ENCODE data around the gene ENDOV. TPM values are rescaled to one million over a fixed set of nuclear protein-coding genes. Genes with fewer than 3 reads are reported as not detected.
A peak's percentile ranks its signal among the peaks of the same experiment; 100 is the strongest.

ENDOV gene
- polyA plus RNA-seq, 2 of the 4 experiments (the other 2 are of a cell fraction), result 33.2 to 42.6 TPM

GRCh38 chr17:80465327-80465974, 50.5 kb downstream of the ENDOV start (continued):
- TF ChIP-seq KDM1A (IDR thresholded peaks at IDR 0.05; ENCODE audit: low read depth), result no peak
- no peak for TF ChIP-seq FOSB (CRISPR knock-in tag; IDR thresholded peaks at IDR 0.05)
- no peak for TF ChIP-seq ZSCAN20 (CRISPR knock-in tag; IDR thresholded peaks at IDR 0.05)
- no peak for TF ChIP-seq ZFP36 (IDR thresholded peaks at IDR 0.05; ENCODE audit: borderline replicate concordance, partially characterized antibody)
- TF ChIP-seq ATOH8 (CRISPR knock-in tag; IDR thresholded peaks at IDR 0.05; ENCODE audit: low read depth), result no peak
- no peak for TF ChIP-seq ZNF302 (CRISPR knock-in tag; IDR thresholded peaks at IDR 0.05)
- TF ChIP-seq EP300 (IDR thresholded peaks at IDR 0.05), result no peak
- TF ChIP-seq SMC3 (IDR thresholded peaks at IDR 0.05), result no peak

DNA sequence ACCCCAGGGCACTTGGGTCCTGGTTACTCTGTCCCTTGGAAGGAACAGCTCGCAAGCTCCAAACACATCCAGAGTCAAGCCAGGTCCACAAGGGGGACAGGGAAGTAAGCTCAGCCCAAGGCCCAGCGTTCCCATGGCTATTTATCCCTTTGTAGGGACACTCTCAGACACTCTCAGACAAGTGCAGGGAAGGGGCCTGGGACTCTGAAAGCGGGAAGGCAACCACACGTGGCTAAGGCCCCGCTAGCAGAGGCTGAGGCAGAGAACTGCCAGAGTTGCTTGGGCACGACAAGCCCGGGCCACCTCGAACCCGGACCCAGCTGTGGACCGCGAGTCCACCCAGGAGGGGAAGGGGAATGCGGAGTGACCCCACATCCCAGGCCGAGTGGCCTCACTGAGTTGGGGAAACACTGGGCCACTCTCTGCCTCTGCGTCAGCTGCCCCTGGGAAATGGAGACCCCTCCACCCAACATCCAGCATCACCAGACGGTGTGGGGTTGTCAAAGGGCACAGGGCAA, 51.3 kb downstream of the ENDOV start:
- Histone ChIP-seq H3K27ac (no peak overlapping the region), H3K9me3 (no peaks in the 10 kb centered on the region), H3K4me1 (no peaks in the 10 kb centered on the region), H3K4me2 (no peak overlapping the region), H3K4me3 (no peak overlapping the region)
- POLR2A ChIA-PET, result interaction anchor here (5.3 kb wide), 1 partner anchor 12 kb away, joined by 35 read pairs; no protein-coding TSS in a partner anchor
- CTCF ChIA-PET, result interaction anchor here (1.6 to 3.2 kb wide), 4 partner anchors 11 to 110 kb away, joined by 5 to 17 read pairs (median 8); no protein-coding TSS in a partner anchor
- ATAC-seq (no peak; a peak in 1 of 6 replicates), DNase-seq (ENCODE audit: low read depth in 1 of 2, low spot score in 1 of 2) (no peak), FAIRE-seq (no peak)
- 60% methylated on average over 15 of the region's 15 CpGs for WGBS (ENCODE audit: missing lambda C conversion rate)
- no peak for TF ChIP-seq HDAC2 (IDR thresholded peaks at IDR 0.05)
- TF ChIP-seq REST (IDR thresholded peaks at IDR 0.05), result no peak
- TF ChIP-seq ESRRA (IDR thresholded peaks at IDR 0.05; ENCODE audit: borderline replicate concordance, low read length), result no peak

DNA sequence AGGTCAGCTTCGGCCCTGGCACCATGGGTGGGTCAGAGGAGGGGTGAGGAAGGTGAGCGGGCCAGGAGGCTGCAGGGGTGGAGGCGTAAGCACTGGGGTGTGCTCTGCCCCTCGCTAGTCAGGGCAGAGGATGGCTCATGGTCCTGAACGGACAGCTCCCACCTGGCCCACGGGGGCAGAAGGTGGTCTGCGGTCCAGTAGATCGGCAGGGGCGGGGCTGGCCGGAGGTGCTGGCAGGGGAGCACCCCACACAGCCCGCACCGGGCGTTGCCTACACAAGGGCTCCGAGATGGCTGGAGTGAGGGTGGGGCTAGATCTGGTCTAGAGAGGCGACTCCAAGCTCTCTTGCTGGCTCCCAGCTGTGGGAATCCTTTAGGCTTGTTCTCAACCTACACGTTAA, 53.3 kb downstream of the ENDOV start:
- CTCF ChIA-PET, result interaction anchor here (1.4 to 3.3 kb wide), 4 partner anchors 9 to 181 kb away, joined by 4 to 11 read pairs (median 9); no protein-coding TSS in a partner anchor
- 65% methylated on average over 10 of the region's 16 CpGs for WGBS (ENCODE audit: missing lambda C conversion rate)
- no peak for FAIRE-seq
- Histone ChIP-seq H3K27ac (no peak overlapping the region), H3K9me3 (no peaks in the 10 kb centered on the region), H3K4me3 (no peak overlapping the region), H3K4me1 (no peaks in the 10 kb centered on the region), H3K4me2 (no peak overlapping the region)
- ATAC-seq, result no peak
- no peak for DNase-seq (ENCODE audit: low read depth in 1 of 2, low spot score in 1 of 2)
- POLR2A ChIA-PET, result interaction anchor here (5.3 kb wide), 1 partner anchor 14 kb away, joined by 35 read pairs; no protein-coding TSS in a partner anchor
- TF ChIP-seq REST (IDR thresholded peaks at IDR 0.05), result peak; percentile 69
- TF ChIP-seq RAD21 (conservative IDR thresholded peaks at IDR 0.05 in 1 of 2, IDR thresholded peaks at IDR 0.05 in 1 of 2), result no peak
